Suprapubic skin (tissue), 3 donors: ENCODE data around the gene ZNF12.
"Not testable (repeated sequence)": the region's sequence is repeated elsewhere in the genome, so short reads cannot be mapped to it uniquely, and the experiment has no call there.

Experiments used
- CTCF ChIP-seq, 2 donors: fragments of 200-600 bp in 1 of 2; fragments of 450-650 bp in 1 of 2; sonication (generic) in 1 of 2; IDR thresholded peaks; one replicate each; pipeline ENCODE4 v1.5.1; 2016 to 2019; ENCODE audit warnings: antibody characterized with exemption in 2 of 2, mild to moderate bottlenecking in 1 of 2, moderate library complexity in 1 of 2
- POLR2A ChIP-seq, 2 donors: fragments of 450-650 bp; IDR thresholded peaks; one replicate each; pipeline ENCODE4 v1.6.1; 2017; ENCODE audit warnings: antibody characterized with exemption in 2 of 2, mild to moderate bottlenecking in 2 of 2, moderate library complexity in 2 of 2

- not testable (repeated sequence) for TF ChIP-seq CTCF, POLR2A (IDR thresholded peaks at IDR 0.05)
Observed at GRCh38 chr7:6744410-6745100, 37.8 kb upstream of the ZNF12 start.
